Effector memory CD8-positive, alpha-beta T cell (primary cell): ENCODE measurements around the gene SLC39A13.

Experiments used
- ATAC-seq: fragments of 150-1000 bp; cut with Tn5 transposase; replicated peaks from 2 replicates; pipeline ENCODE4 v1.10.0; 2021; ENCODE audit warnings: mild to moderate bottlenecking, moderate library complexity
- DNase-seq, 3 experiments: peaks; one replicate each; pipeline ENCODE4 v3.0.0; 2021
- H3K27ac Mint-ChIP-seq, 2 donors: one replicate each; pipeline ENCODE4 v1.8.0; 2022; ENCODE audit warnings: mild to moderate bottlenecking in 2 of 2, mixed read lengths in 2 of 2, moderate library complexity in 2 of 2
- H3K27me3 Mint-ChIP-seq, 2 donors: one replicate each; pipeline ENCODE4 v1.8.0; 2022; ENCODE audit warnings: mixed read lengths in 2 of 2
- H3K36me3 Mint-ChIP-seq: one replicate; pipeline ENCODE4 v1.8.0; 2022; ENCODE audit warnings: mild to moderate bottlenecking, moderate library complexity, mixed read lengths; ENCODE audit not compliant: insufficient read depth
- H3K4me1 Mint-ChIP-seq, 2 donors: one replicate each; pipeline ENCODE4 v1.8.0; 2022; ENCODE audit warnings: low read depth in 2 of 2, mixed read lengths in 2 of 2
- H3K4me3 Mint-ChIP-seq, 2 donors: one replicate each; pipeline ENCODE4 v1.8.0; 2022; ENCODE audit warnings: mild to moderate bottlenecking in 2 of 2, mixed read lengths in 2 of 2, moderate library complexity in 2 of 2
- H3K9me3 Mint-ChIP-seq, 2 donors: one replicate each; pipeline ENCODE4 v1.8.0; 2022; ENCODE audit warnings: mixed read lengths in 2 of 2

Gene SLC39A13

GRCh38 chr11:47413908-47414684 is 5.7 kb downstream of the SLC39A13 start:
- no peak for ATAC-seq
- Mint-ChIP-seq H3K4me1 (peaks cover 16 to 20% of the 10 kb centered on the region in 2 donors), H3K27ac (peak overlapping the region; percentile 16 to 61), H3K27me3 (no peaks in the 10 kb centered on the region), H3K9me3 (no peaks in the 10 kb centered on the region), H3K4me3 (no peak overlapping the region), H3K36me3 (peaks cover 38% of the 10 kb centered on the region)
- no peak for DNase-seq

GRCh38 chr11:47414685-47415070 is 6.3 kb downstream of the SLC39A13 start:
- DNase-seq (no peak), ATAC-seq (no peak)
- Mint-ChIP-seq H3K9me3 (no peaks in the 10 kb centered on the region), H3K4me3 (no peak overlapping the region), H3K36me3 (peaks cover 38% of the 10 kb centered on the region), H3K27me3 (no peaks in the 10 kb centered on the region), H3K27ac (peak overlapping the region; percentile 16 to 61), H3K4me1 (peaks cover 10 to 15% of the 10 kb centered on the region in 2 donors)

- H3K4me1 Mint-ChIP-seq: peaks cover 9 to 14% of the 10 kb centered on the region in 2 donors
- no peak overlapping the region for H3K27ac Mint-ChIP-seq
- H3K27me3 Mint-ChIP-seq: no peaks in the 10 kb centered on the region
- H3K9me3 Mint-ChIP-seq: no peaks in the 10 kb centered on the region
- DNase-seq (no peak), ATAC-seq (no peak)
- no peak overlapping the region for H3K4me3 Mint-ChIP-seq
- H3K36me3 Mint-ChIP-seq: peaks cover 44% of the 10 kb centered on the region
Observed at GRCh38 chr11:47415091-47415854, 6.9 kb downstream of the SLC39A13 start.

- DNase-seq (no peak), ATAC-seq (no peak)
- Mint-ChIP-seq H3K9me3 (no peaks in the 10 kb centered on the region), H3K4me1 (peaks cover 9 to 14% of the 10 kb centered on the region in 2 donors), H3K27ac (peak overlapping the region in 1 of 2 donors; percentile 49), H3K27me3 (no peaks in the 10 kb centered on the region), H3K36me3 (peaks cover 52% of the 10 kb centered on the region), H3K4me3 (no peak overlapping the region)
Observed at GRCh38 chr11:47415949-47416472, 7.6 kb downstream of the SLC39A13 start.

- H3K9me3 Mint-ChIP-seq: no peaks in the 10 kb centered on the region
- H3K27me3 Mint-ChIP-seq: no peaks in the 10 kb centered on the region
- ATAC-seq (no peak), DNase-seq (no peak)
- H3K36me3 Mint-ChIP-seq: peaks cover 69% of the 10 kb centered on the region
- H3K4me3 Mint-ChIP-seq: no peak overlapping the region
- H3K27ac Mint-ChIP-seq: peak overlapping the region; percentile 33 to 67
- H3K4me1 Mint-ChIP-seq: peaks cover 9% of the 10 kb centered on the region in 2 donors
Observed at GRCh38 chr11:47417712-47418111, 9.3 kb downstream of the SLC39A13 start.

GRCh38 chr11:47418454-47419259 is 10.3 kb downstream of the SLC39A13 start:
- H3K36me3 Mint-ChIP-seq: peaks cover 69% of the 10 kb centered on the region

GRCh38 chr11:47425611-47426010 is 17.2 kb downstream of the SLC39A13 start:
- Mint-ChIP-seq H3K27me3 (no peaks in the 10 kb centered on the region), H3K36me3 (peaks cover 51% of the 10 kb centered on the region), H3K27ac (peak overlapping the region; percentile 98 to 99), H3K4me3 (peak overlapping the region; percentile 97 to 99), H3K9me3 (no peaks in the 10 kb centered on the region), H3K4me1 (peaks cover 23 to 25% of the 10 kb centered on the region in 2 donors)
- no peak for ATAC-seq
- DNase-seq: no peak

More at GRCh38 chr11:47418454-47419259, 10.3 kb downstream of the SLC39A13 start:
- no peak overlapping the region for H3K4me3 Mint-ChIP-seq
- H3K27me3 Mint-ChIP-seq: no peaks in the 10 kb centered on the region
- peaks cover 9 to 11% of the 10 kb centered on the region in 2 donors for H3K4me1 Mint-ChIP-seq
- H3K27ac Mint-ChIP-seq: peak overlapping the region; percentile 33 to 67
- ATAC-seq: no peak
- H3K9me3 Mint-ChIP-seq: no peaks in the 10 kb centered on the region
- DNase-seq: no peak

GRCh38 chr11:47426062-47426956 is 17.9 kb downstream of the SLC39A13 start, which contains the start of gene PSMC3:
Gene PSMC3, minus strand, starts transcription at chr11:47426439. Its CDS starts 160 bp downstream, at chr11:47426279.
- ATAC-seq (peak; percentile 95), DNase-seq (peak; percentile 96 to 98 (median 97))
- Mint-ChIP-seq H3K4me1 (peaks cover 23 to 25% of the 10 kb centered on the region in 2 donors), H3K9me3 (no peaks in the 10 kb centered on the region), H3K27ac (peak within 1 kb of the TSS; percentile 98 to 99), H3K27me3 (no peaks in the 10 kb centered on the region), H3K4me3 (peak within 1 kb of the TSS; percentile 97 to 99), H3K36me3 (peaks cover 44% of the 10 kb centered on the region)

- no peak overlapping the region for H3K27ac Mint-ChIP-seq
- H3K4me3 Mint-ChIP-seq: no peak overlapping the region
- ATAC-seq: no peak
- H3K27me3 Mint-ChIP-seq: no peaks in the 10 kb centered on the region
- no peak for DNase-seq
- H3K9me3 Mint-ChIP-seq: no peaks in the 10 kb centered on the region
- H3K36me3 Mint-ChIP-seq: peaks cover 11% of the 10 kb centered on the region
- H3K4me1 Mint-ChIP-seq: peaks cover 7 to 12% of the 10 kb centered on the region in 2 donors
Observed at GRCh38 chr11:47430524-47430923, 22.1 kb downstream of the SLC39A13 start.

GRCh38 chr11:47431356-47432083 is 23.1 kb downstream of the SLC39A13 start:
- no peaks in the 10 kb centered on the region for H3K9me3 Mint-ChIP-seq
- peaks cover 0 to 2% of the 10 kb centered on the region in 2 donors for H3K4me1 Mint-ChIP-seq
- no peak for ATAC-seq
- H3K4me3 Mint-ChIP-seq: no peak overlapping the region
- no peaks in the 10 kb centered on the region for H3K27me3 Mint-ChIP-seq
- H3K27ac Mint-ChIP-seq: peak overlapping the region in 1 of 2 donors; percentile 56
- peaks cover 2% of the 10 kb centered on the region for H3K36me3 Mint-ChIP-seq
- no peak for DNase-seq

GRCh38 chr11:47433157-47433556 is 24.8 kb downstream of the SLC39A13 start:
- Mint-ChIP-seq H3K27me3 (no peaks in the 10 kb centered on the region), H3K27ac (no peak overlapping the region), H3K9me3 (no peaks in the 10 kb centered on the region), H3K36me3 (no peaks in the 10 kb centered on the region), H3K4me1 (no peaks in the 10 kb centered on the region), H3K4me3 (no peak overlapping the region)
- DNase-seq (no peak), ATAC-seq (no peak)
